OCI-LY3 (cell line): Measurements from ENCODE around the gene ENGASE.

Experiments
- CTCF ChIP-seq: fragments of 200-600, 300-600 bp; sonication (generic); IDR thresholded peaks from 2 replicates; pipeline ENCODE4 v1.5.1; 2014; ENCODE audit warnings: antibody characterized with exemption, low read length, low read depth
- EZH2phosphoT487 ChIP-seq: fragments of 200-600 bp; shearing (Covaris generic); IDR thresholded peaks from 2 replicates; pipeline ENCODE4 v1.6.1; 2018; ENCODE audit warnings: antibody characterized with exemption, mixed run types, low read depth

GRCh38 chr17:79088997-79089328, 14.3 kb downstream of the ENGASE start:
- no peak for TF ChIP-seq CTCF
- no peak for TF ChIP-seq EZH2phosphoT487
